ENCODE data around the gene NSMF.
A peak's percentile ranks its signal among the peaks of the same experiment; 100 is the strongest.

The NSMF gene

GRCh38 chr9:137456864-137457405, 2.2 kb downstream of the NSMF start:
- DNase-seq: no peak

GRCh38 chr9:137456061-137456863, 2.9 kb downstream of the NSMF start:
- DNase-seq: no peak

- no peak for DNase-seq
Measured at GRCh38 chr9:137455359-137455991, 3.7 kb downstream of the NSMF start.

GRCh38 chr9:137454597-137455358, 4.4 kb downstream of the NSMF start:
- DNase-seq: peak in 1 of 6 experiments; percentile 60

- DNase-seq: peak in 5 of 6 experiments; percentile 60 to 79 (median 65)
Measured at GRCh38 chr9:137454145-137454596, 5.0 kb downstream of the NSMF start.

DNA sequence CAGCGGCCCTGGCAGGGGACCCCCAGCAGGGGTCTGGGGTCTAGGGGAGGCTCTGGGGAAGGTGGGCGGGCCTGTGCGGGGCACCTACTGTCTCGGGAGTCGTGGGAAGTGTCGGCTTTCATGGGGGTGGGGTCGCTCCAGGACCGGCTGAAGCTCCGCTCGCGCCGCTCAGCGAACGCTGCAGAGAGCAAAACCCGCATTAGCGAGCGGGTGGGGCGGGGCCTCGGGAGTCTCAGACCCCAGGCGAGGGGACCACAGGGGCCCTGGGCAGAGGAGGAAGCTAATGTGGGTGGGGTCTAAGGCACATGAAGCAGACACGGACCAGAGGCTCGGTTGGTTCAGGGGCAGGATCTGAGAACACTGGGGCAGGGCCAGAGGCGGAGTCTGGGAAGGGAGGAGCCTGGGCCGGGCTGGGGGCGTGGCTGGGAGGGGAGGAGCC, 5.5 kb downstream of the NSMF start:
- peak; percentile 31 to 79 (median 65) for DNase-seq

GRCh38 chr9:137452761-137453642, 6.1 kb downstream of the NSMF start:
- DNase-seq: no peak

- DNase-seq: no peak
Measured at GRCh38 chr9:137452006-137452760, 7.0 kb downstream of the NSMF start.

- peak in 1 of 6 experiments; percentile 19 for DNase-seq
Measured at GRCh38 chr9:137451264-137452005, 7.7 kb downstream of the NSMF start.

DNA sequence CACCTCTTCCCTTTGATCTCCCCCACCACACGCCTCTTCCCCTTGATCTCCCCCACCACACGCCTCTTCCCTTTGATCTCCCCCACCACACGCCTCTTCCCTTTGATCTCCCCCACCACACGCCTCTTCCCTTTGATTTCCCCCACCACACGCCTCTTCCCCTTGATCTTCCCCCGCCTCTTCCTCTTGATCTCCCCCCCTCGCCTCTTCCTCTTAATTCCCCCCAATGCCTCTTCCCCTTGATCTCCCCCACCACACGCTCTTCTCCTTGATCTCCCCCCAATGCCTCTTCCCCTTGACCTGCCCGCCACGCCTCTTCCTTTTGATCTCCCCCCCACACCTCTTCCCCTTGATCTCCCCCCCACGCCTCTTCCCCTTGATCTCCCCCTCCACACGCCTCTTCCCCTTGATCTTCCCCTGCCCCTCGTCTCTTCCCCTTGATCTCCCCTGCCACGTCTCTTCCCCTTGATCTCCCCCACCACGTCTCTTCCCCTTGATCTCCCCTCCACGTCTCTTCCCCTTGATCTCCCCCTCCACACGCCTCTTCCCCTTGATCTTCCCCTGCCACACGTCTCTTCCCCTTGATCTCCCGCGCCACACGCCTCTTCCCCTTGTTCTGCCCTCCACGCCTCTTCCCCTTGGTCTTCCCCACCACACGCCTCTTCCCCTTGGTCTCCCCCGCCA, 8.5 kb downstream of the NSMF start:
- DNase-seq: peak; percentile 28 to 63 (median 58)

GRCh38 chr9:137449931-137450538, 9.1 kb downstream of the NSMF start:
- DNase-seq: peak in 5 of 6 experiments; percentile 57 to 67 (median 60)

DNA sequence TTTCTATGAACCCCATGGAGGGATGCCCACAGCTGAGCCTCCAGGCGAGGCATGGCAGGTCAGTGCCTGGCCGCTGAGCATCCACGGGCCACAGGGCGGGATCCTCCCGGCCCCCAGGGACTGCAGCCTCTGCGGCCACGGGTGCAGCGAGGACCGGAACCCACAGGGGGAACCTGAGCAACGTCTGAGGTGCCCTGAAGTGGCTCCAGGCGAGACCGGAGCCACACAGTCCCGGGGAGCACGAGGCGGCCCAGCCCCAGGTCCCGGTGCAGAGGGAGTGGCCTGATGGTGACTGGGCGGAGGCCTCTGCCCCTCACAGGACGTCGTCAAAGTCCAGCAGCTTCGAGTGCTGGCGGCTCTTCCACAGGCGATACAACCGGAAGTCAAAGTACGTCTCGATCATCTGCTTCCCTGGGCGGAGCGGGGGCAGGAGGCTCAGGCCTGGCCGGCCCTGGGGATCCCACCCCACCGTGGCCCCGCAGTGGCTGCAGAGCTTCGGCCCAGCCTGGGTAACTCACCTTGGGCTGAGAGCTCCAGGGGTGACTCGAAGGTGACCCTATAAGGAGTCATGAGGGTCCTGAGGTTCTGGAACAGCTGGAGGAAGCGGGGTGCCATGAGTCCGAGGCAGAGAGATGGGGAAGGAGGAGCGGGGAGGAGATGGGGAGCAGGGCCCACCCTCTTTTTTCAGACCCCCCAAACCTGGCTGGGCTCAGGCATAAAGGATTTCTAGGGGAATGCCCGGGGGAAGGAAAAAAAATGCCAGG, 9.9 kb downstream of the NSMF start:
- peak in 5 of 6 experiments; percentile 31 to 57 (median 40) for DNase-seq

- DNase-seq: no peak
Measured at GRCh38 chr9:137448602-137448962, 10.6 kb downstream of the NSMF start.

- no peak for DNase-seq
Measured at GRCh38 chr9:137447722-137448601, 11.2 kb downstream of the NSMF start.

DNA sequence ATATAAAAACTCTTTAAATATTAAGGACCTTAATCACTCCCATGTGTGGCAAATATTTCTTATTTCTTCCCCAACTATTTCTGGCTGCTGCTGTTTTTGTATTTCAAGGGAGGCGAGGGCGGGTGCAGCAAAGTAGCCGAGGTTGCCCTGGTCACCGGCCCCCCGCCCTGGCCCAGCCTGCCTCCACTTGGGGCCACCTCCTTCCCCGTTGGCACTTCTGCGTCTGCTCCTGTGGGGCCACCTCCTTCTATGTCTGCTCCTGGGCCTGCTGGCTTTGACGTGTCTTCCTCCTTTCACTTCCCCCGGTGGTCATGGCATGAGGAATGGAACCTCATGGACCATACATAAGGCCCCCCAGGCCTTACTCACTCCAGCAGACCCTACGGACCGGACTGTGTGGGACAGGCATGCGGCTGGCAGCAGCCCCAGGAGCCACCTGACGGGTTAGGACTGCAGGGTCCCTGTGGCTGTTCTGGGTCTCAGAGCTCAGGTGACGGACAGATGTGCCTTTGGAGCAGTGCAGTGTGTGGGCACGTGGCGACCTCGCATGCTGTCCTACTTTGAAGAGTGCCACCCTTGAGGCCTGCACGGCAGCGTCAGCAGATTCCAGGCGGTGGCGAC, 12.2 kb downstream of the NSMF start:
- no peak for DNase-seq

- no peak for DNase-seq
Measured at GRCh38 chr9:137445930-137446431, 13.2 kb downstream of the NSMF start.

GRCh38 chr9:137445275-137445807, 13.8 kb downstream of the NSMF start:
- peak; percentile 56 to 80 (median 74) for DNase-seq
